ENCODE measurements around the gene BANK1.

The BANK1 gene

GRCh38 chr4:101914761-101915160 lies 124.2 kb downstream of the BANK1 start:
- H3K27ac ChIP-seq, result no peak overlapping the region
- no peak for TF ChIP-seq CTCF (conservative IDR thresholded peaks at IDR 0.05; ENCODE audit: low read depth, low read length)
- H3K9ac ChIP-seq, result no peak overlapping the region
- no peak overlapping the region for H2AFZ ChIP-seq (ENCODE audit: low read depth)
- no peaks in the 10 kb centered on the region for H3K36me3 ChIP-seq (ENCODE audit: insufficient read depth)
- no peaks in the 10 kb centered on the region for H3K27me3 ChIP-seq (ENCODE audit: insufficient read depth, low read depth)
- H4K20me1 ChIP-seq (ENCODE audit: insufficient read depth), result no peaks in the 10 kb centered on the region
- no peaks in the 10 kb centered on the region for H3K4me1 ChIP-seq (ENCODE audit: low read depth, poor library complexity, severe bottlenecking)
- no peak overlapping the region for H3K4me3 ChIP-seq (IDR thresholded peaks at IDR 0.05; ENCODE audit: insufficient read depth, low read depth, low read length)
- no peak overlapping the region for H3K4me2 ChIP-seq
- H3K79me2 ChIP-seq (ENCODE audit: insufficient read depth, low read depth), result no peaks in the 10 kb centered on the region

- Histone ChIP-seq H3K4me2 (no peak overlapping the region), H3K9ac (no peak overlapping the region), H4K20me1 (ENCODE audit: insufficient read depth) (no peaks in the 10 kb centered on the region), H3K4me1 (ENCODE audit: low read depth, poor library complexity, severe bottlenecking) (no peaks in the 10 kb centered on the region), H3K27me3 (ENCODE audit: insufficient read depth, low read depth) (no peaks in the 10 kb centered on the region), H3K36me3 (ENCODE audit: insufficient read depth) (no peaks in the 10 kb centered on the region), H3K27ac (no peak overlapping the region), H2AFZ (ENCODE audit: low read depth) (no peak overlapping the region), H3K4me3 (IDR thresholded peaks at IDR 0.05; ENCODE audit: insufficient read depth, low read depth, low read length) (no peak overlapping the region), H3K79me2 (ENCODE audit: insufficient read depth, low read depth) (no peaks in the 10 kb centered on the region)
- TF ChIP-seq CTCF (conservative IDR thresholded peaks at IDR 0.05; ENCODE audit: low read depth, low read length), result no peak
Observed at GRCh38 chr4:101919373-101919977, 128.9 kb downstream of the BANK1 start.

DNA sequence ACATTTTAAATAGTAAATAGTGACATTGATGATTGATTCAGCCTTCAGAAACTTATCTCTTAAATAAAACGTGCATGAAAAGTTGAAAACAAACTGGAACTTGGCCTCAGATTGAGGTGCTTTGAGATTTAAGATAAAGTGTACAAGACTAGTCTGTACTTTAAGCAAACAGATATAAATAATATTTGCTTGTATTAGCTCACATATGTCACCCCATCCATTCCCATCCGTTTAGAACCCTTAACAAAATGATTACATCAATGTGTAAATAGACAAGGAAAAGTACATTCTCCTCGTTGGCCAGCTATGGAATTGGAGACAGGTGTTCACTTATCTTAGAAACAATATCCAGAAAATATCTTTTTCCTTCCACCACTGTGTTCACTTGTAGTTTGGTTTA lies 130.8 kb downstream of the BANK1 start:
- no peak overlapping the region for H2AFZ ChIP-seq (ENCODE audit: low read depth)
- H3K36me3 ChIP-seq (ENCODE audit: insufficient read depth), result no peaks in the 10 kb centered on the region
- no peak for TF ChIP-seq CTCF (conservative IDR thresholded peaks at IDR 0.05; ENCODE audit: low read depth, low read length)
- no peak overlapping the region for H3K4me2 ChIP-seq
- H3K27ac ChIP-seq, result no peak overlapping the region
- no peaks in the 10 kb centered on the region for H4K20me1 ChIP-seq (ENCODE audit: insufficient read depth)
- no peaks in the 10 kb centered on the region for H3K27me3 ChIP-seq (ENCODE audit: insufficient read depth, low read depth)
- no peaks in the 10 kb centered on the region for H3K79me2 ChIP-seq (ENCODE audit: insufficient read depth, low read depth)
- H3K4me1 ChIP-seq (ENCODE audit: low read depth, poor library complexity, severe bottlenecking), result no peaks in the 10 kb centered on the region
- H3K9ac ChIP-seq, result no peak overlapping the region
- H3K4me3 ChIP-seq (IDR thresholded peaks at IDR 0.05; ENCODE audit: insufficient read depth, low read depth, low read length), result no peak overlapping the region

DNA sequence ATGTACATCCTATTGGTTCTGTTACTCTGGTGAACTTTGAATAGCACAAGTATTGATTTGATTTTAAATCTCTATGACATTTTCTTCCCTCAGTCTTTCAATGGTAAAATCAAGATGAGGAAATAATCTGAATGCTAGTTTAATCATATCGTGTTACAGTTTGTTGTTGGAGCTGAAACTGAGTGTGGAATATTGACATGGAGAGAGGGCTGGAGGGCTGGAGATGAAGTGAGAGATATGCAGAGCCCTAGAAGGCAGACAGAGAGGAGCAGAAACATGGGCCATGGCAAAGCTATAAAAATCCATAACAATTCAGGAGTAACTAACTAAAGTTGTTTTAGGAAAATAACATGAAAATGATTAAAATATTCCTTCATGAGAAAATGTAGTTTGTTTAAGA lies 141.1 kb downstream of the BANK1 start:
- Histone ChIP-seq H3K4me1 (ENCODE audit: low read depth, poor library complexity, severe bottlenecking) (no peaks in the 10 kb centered on the region), H3K4me2 (no peak overlapping the region), H3K4me3 (IDR thresholded peaks at IDR 0.05; ENCODE audit: insufficient read depth, low read depth, low read length) (no peak overlapping the region), H2AFZ (ENCODE audit: low read depth) (no peak overlapping the region), H3K27ac (no peak overlapping the region), H4K20me1 (ENCODE audit: insufficient read depth) (no peaks in the 10 kb centered on the region), H3K36me3 (ENCODE audit: insufficient read depth) (no peaks in the 10 kb centered on the region), H3K27me3 (ENCODE audit: insufficient read depth, low read depth) (no peaks in the 10 kb centered on the region), H3K79me2 (ENCODE audit: insufficient read depth, low read depth) (no peaks in the 10 kb centered on the region), H3K9ac (no peak overlapping the region)
- no peak for TF ChIP-seq CTCF (conservative IDR thresholded peaks at IDR 0.05; ENCODE audit: low read depth, low read length)
